Stromal cell of bone marrow (primary cell): Measurements from ENCODE around the gene C1orf87.
A peak's percentile ranks its signal among the peaks of the same experiment; 100 is the strongest.

Experiments used
- DNase-seq: peaks from one replicate; pipeline ENCODE4 v3.0.0-alpha.2; 2012; ENCODE audit warnings: low read depth

C1orf87 gene

GRCh38 chr1:59948990-59949389, 124.6 kb downstream of the C1orf87 start:
- no peak for DNase-seq

GRCh38 chr1:59947047-59947938, 126.3 kb downstream of the C1orf87 start:
- DNase-seq: peak; percentile 50

- DNase-seq: no peak
Observed at GRCh38 chr1:59945790-59946189, 127.8 kb downstream of the C1orf87 start.
